ENCODE measurements around the gene KLF16.

DNA sequence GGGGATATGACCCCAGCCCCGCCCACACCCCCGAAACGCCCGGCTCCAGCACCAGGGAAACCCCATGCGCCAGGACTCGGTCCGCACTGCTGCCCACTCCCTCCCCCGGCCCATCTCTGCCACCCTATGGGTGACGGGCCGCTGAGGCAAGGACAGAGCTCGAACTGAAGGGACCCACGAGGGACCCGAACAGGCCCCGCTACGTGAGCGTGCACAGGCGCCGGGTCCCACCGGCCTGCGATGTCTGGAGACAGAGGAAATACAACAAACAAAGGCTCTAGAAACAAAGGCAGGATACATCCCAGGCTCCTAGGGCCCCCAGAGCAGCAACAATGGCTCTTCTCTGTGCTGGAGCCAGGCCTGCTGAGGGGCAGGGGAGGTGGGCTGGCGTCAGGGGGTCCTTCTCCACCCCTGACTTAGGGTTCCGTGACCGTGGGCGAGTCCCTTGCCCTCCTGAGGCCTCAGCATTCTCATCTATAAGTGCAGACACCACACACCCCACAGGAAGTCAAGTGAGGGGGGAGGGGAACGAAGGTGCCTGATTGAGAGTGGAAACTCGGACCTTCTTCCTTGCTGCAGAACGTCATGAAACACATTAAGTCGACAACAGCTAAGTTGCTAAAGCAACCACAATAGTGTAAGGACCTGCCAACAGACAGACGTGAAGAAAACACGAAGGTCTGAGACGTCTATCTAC is 18.9 kb upstream of the KLF16 start:
- TF ChIP-seq POLR2AphosphoS5 (IDR thresholded peaks at IDR 0.05) = no peak
- TF ChIP-seq, protein P1, sequence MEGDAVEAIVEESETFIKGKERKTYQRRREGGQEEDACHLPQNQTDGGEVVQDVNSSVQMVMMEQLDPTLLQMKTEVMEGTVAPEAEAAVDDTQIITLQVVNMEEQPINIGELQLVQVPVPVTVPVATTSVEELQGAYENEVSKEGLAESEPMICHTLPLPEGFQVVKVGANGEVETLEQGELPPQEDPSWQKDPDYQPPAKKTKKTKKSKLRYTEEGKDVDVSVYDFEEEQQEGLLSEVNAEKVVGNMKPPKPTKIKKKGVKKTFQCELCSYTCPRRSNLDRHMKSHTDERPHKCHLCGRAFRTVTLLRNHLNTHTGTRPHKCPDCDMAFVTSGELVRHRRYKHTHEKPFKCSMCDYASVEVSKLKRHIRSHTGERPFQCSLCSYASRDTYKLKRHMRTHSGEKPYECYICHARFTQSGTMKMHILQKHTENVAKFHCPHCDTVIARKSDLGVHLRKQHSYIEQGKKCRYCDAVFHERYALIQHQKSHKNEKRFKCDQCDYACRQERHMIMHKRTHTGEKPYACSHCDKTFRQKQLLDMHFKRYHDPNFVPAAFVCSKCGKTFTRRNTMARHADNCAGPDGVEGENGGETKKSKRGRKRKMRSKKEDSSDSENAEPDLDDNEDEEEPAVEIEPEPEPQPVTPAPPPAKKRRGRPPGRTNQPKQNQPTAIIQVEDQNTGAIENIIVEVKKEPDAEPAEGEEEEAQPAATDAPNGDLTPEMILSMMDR (IDR thresholded peaks at IDR 0.05) = no peak
